GM10266 (cell line): Measurements from ENCODE around the gene LGALS1.

ENCODE experiments used
- DNase-seq: peaks from one replicate; pipeline ENCODE4 v3.0.0; 2012; ENCODE audit errors: extremely low spot score
- CTCF ChIP-seq: IDR thresholded peaks from 2 replicates; pipeline ENCODE4 v1.5.1; 2012; ENCODE audit warnings: mild to moderate bottlenecking, low read depth; ENCODE audit not compliant: control insufficient read depth, insufficient read depth; ENCODE audit errors: missing control alignments

The LGALS1 gene

DNA sequence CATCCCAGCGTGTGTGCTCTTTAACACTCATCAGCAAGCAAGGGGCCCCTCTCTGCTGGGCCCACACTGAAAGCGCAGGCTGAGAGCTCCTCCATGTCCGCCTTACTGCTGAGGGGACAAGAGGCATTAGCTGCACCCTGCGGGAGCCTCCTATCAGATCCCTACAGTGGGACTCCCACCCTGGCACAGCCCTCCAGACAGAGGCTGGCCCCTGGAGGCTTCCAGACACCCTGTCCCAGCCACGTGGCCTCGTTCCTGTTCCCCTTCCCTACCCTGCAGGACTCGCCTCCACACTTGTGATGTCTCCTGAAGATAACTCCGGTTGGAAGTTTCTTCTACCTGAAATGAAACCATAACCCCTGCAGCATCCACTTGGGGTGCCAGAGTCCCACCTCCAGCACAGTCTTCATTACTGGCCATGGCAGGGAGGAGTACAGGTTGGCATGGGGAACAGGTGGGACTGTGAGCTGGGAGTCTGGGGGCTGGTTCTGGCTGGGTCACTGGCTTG lies 41.0 kb upstream of the LGALS1 start:
- no peak for DNase-seq
- TF ChIP-seq CTCF, result peak; percentile 26

GRCh38 chr22:37635157-37635556 lies 40.3 kb upstream of the LGALS1 start:
- TF ChIP-seq CTCF, result no peak
- no peak for DNase-seq

- DNase-seq, result peak; percentile 40
- peak; percentile 31 for TF ChIP-seq CTCF
Observed at GRCh38 chr22:37636186-37636948, 39.1 kb upstream of the LGALS1 start.

DNA sequence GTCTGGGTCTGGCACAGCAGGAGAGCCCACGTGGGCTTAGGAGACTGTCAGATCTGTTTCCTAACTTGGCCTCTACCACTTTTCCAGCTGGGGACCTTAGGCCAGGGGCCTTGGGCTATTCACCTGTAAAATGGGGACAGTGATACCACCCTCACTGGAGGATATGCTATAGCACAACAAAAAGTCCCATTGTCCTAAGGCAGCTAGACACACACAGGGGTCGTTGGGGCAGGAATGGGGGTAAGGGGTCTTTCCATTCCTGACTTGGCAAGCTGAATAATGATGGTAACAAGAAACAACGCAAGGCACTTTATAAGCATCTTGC lies 38.5 kb upstream of the LGALS1 start:
- DNase-seq, result no peak
- TF ChIP-seq CTCF, result no peak

DNA sequence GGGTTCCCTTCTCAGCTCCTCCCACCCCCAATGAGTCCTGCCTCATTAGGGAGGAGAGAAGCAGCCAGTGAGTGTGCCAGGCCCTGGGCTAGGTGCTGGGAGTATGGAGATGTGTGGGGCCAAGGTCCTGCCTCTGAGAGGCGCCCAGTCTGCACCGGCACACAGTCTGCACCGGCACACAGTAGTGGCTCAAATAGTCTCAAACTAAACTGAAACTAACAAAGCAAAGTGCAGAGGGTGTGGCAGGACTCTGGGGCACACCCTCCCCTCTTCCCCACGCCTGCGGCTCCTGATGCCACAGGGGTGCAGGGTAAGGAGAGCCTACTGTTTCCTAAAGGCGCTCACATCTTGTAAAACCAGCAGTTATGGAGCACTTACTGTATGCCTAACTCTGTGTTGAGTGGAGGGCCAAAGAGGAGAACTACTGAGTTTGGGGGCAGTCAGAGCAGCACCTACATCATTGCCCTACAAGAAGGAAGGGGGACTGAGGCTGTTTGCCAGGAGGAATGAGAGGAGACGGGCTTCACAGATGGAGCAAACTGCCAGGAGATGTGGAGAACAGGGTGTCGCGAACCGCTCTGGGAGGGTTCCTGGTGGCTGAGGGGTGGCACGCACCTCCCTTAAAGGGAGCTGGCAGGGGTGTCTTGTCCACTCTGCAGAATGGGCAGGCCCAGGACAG lies 36.9 kb upstream of the LGALS1 start:
- DNase-seq, result no peak
- TF ChIP-seq CTCF, result no peak

- DNase-seq, result peak; percentile 83
- TF ChIP-seq CTCF, result no peak
Observed at GRCh38 chr22:37639070-37639760, 36.2 kb upstream of the LGALS1 start, which contains the start of gene SH3BP1. Gene SH3BP1 (plus strand): TSS chr22:37639669. CDS start chr22:37639788, 119 bp downstream.
